ENCODE data around the gene DYNC2H1. TPM values are rescaled to one million over a fixed set of nuclear protein-coding genes. Genes with fewer than 3 reads are reported as not detected.

The DYNC2H1 gene
- total RNA-seq, 1 experiment from 2014 or later = 29.4 TPM

Small RNAs within 50 kb of the gene (small RNA-seq; reads per million reads assigned to genes)
- not detected for gene AP003461.1

Other genes with a start within 250 kb of the DYNC2H1 start
- gene MMP12, start 234.4 kb upstream of the DYNC2H1 start, total RNA-seq (2014; rRNA removed; shearing (Covaris generic)) = not detected in 2 replicates
- gene MMP13, start 153.7 kb upstream of the DYNC2H1 start, total RNA-seq (2014; rRNA removed; shearing (Covaris generic)) = 0.47 and 0.63 TPM in 2 replicates
- gene DCUN1D5, start 17.3 kb upstream of the DYNC2H1 start, total RNA-seq (2014; rRNA removed; shearing (Covaris generic)) = 138 and 149 TPM in 2 replicates

Measured in HT1080 (cell line).